NCI-H510A treated with DMSO at 0.1 percent for 48 hours (cell line): ENCODE measurements around the gene CAMK1G.

Experiments used
- DNase-seq: peaks from one replicate; lab custom pipeline; 2025; lab: John Stamatoyannopoulos, UW

Gene CAMK1G

GRCh38 chr1:209619696-209620486 is 36.4 kb downstream of the CAMK1G start:
- DNase-seq, result peak; percentile 35

GRCh38 chr1:209620487-209620884 is 37.0 kb downstream of the CAMK1G start:
- DNase-seq, result no peak

GRCh38 chr1:209621286-209621685 is 37.8 kb downstream of the CAMK1G start:
- DNase-seq, result no peak

GRCh38 chr1:209621741-209622655 is 38.5 kb downstream of the CAMK1G start:
- DNase-seq, result no peak

DNA sequence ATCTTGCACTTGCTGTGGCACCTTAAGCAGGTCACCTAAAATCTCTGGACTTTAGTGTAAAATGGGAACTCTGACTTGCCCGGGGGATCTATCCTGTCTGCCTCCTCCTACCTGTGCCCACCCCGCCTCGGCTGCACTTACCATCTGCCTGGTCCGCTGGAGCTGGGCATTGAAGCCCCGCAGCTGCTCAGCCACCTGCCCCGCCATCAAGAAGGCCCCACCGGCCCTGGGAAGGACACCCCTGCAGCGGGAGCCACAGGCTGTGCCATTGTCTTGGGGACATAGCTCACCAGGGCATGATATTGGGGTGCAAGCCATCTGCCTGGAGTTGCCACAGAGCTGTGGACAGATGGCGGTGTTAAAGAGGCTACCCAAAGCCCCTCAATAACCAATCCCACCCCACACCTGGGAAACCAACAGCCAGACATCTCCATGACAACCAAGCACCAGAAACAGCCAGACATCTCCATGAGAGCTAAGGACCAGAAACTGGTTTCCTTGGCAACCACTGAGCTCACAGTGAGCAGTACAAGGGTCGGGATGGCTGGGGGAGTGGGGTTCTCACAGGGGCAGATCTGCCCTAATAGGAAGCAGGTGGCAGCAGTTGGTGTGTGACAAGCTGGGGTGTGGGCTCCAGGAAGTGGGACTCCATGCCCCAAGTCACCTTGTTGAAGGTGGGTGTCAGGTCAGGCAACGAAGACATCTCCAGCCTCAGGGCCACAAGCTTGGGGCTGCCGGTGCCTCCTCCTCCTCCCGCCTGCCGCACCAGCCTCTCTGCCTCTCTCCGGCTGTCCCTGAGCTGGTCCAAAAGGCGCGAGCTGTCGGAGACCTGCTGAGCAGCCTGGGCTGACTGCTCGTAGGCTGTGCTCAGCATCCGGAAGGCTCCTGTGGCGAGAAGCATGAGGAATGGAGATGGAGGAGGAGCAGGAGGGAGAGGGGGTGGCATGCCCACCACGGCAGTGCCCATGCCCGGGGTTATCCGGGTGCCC is 39.6 kb downstream of the CAMK1G start:
- no peak for DNase-seq

GRCh38 chr1:209624558-209625549 is 41.3 kb downstream of the CAMK1G start:
- DNase-seq, result no peak

DNA sequence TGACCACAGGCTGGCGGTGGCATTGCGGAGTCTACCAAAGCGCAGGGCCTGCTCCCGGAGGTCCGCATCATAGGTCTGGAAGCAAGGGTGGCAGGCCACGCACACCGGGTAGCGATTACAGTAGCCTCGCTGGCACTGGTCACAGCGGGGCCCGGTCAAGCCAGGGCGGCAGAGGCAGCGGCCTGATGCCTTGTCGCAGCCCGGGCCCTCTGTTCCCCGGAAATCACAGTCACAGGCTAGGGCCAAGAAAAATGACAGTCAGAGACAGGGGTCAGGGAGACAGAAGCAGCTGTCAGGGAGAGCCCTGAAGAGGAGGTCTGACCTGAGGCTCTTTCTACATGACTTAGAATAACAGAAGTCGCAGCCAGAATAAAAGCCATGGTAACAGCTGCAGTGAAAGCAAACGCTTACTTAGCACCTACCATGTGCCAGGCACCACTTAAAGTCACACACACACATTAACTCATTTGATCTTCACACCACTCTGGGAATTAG is 42.3 kb downstream of the CAMK1G start:
- no peak for DNase-seq

DNA sequence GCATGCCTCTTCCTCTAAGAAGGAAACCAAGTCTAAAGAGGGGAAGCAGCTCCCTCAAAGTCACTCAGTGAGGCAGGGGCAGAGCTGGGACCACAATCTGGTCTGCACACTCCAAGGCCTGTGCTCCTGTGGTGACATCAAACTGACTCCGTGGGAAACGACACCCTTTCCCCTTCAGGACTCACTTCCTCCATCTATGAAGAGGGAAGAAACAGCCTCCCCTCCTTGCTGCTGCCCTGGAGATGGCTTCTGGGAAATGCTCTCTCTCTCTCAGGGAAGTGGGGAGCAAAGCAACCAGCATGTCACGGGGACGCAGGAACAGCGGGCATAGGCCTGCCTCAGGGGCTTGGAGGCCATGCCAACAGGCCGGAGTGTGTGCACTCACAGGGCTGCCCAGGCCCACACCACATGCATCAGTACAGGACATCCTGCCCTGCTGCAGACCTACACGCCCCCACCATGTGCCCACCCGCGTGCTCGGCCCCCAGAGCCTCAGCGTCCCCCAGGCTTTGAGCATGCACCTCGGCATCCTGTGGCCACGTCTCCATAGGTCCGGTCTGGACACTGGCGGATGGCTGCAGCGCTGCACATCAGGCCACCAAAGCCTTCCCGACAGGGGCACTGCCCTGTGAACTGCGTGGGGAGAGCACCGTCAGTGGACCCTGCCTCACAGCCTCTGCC is 43.0 kb downstream of the CAMK1G start:
- DNase-seq, result no peak

GRCh38 chr1:209627027-209627731 is 43.7 kb downstream of the CAMK1G start:
- DNase-seq, result no peak

GRCh38 chr1:209627732-209628196 is 44.2 kb downstream of the CAMK1G start:
- DNase-seq, result peak; percentile 60

DNA sequence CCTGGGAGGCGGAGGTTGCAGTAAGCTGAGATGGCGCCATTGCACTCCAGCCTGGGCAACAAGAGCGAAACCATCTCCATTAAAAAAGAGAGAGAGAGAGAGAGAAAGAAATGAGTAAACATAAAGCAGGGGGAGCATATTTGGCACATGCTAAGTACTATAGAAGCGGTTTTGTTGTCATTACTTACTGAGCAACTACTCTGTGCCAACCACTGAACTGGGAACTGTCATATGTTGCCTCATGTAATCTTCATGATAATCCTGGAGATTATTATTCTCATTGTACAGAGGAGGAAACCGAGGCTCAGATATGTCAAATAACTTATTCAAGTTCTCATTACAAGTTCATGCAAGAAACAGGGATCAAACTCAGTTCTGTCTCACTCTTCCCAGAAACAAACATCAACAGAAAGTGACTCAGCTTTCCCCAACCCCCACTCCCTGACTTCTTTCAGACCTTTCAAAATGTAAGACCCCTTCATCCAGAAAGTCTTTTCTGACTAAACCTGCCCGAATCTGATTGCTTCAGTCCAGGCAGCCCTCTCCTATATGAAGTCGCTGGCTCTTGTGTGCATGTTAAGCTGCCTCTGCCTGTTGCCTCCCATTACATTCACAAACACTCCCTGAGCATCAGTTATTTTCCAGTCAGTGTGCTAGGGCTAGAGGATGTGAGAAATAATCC is 45.2 kb downstream of the CAMK1G start:
- DNase-seq, result no peak

DNA sequence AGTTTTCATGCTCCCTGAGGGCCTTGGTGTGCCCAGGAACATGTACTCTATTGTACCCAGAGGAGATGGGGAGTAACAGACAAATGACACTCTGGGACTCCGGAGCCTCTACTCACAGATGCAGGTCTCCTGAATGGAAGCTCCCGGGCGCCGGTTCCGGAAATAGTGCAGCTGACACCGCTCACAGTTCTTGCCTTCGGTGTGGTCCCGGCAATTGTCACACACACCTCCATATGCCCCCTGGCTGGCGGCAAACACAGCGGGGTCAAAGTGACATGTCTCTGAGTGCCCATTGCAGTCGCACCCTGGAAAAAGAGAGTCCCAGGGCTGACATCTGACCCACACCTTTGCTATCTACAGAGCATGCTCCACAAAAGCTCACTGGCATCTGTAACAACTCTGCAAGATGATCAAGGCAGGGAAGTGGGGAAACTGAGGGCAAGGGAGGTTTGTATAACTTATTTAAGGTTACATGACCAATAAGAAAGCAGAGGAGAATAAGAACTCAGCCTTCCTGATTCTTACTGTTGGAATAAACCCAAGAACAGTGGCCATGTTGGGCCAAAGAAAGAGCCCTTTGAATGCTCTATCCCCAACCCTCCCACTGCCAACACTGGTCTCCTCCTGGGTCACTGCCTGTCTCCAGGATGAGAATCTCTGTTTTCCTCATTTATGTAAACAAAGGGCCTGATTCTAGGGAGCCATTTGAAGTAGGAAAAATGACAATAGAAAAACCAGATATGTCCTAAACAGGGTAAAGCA is 46.3 kb downstream of the CAMK1G start:
- DNase-seq, result no peak

GRCh38 chr1:209630383-209631225 is 47.1 kb downstream of the CAMK1G start:
- no peak for DNase-seq

DNA sequence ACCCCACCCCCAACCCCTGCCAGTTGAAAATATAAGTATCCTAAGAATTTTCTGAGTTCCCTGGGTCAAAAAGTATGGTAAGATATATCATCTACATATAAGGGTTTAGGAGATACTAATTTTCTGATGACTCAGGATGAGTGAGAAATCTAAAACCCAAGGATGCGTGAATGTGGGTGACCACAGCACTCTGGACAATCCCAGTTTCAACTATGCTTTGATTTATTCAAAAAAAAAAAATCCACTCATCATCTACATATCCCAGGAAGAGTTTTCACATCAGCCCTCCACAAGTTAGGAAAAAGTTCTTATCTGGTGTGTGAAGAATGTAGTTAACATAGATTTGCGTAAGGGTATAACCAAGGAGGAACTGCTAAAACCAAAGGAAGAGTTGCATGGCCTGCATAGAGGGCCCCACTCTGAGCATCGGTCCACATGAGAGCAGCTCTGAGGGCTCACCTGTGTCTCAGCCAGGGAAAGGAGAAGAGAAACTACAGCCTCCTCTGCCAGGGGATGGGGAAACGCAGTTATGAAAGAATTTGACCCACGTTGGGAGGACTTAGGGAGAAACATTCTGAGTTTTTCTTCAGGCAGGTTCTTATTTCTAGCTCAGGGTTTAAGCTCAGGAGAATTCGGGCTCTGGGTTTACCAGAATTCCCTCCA is 50.0 kb downstream of the CAMK1G start:
- DNase-seq, result no peak

DNA sequence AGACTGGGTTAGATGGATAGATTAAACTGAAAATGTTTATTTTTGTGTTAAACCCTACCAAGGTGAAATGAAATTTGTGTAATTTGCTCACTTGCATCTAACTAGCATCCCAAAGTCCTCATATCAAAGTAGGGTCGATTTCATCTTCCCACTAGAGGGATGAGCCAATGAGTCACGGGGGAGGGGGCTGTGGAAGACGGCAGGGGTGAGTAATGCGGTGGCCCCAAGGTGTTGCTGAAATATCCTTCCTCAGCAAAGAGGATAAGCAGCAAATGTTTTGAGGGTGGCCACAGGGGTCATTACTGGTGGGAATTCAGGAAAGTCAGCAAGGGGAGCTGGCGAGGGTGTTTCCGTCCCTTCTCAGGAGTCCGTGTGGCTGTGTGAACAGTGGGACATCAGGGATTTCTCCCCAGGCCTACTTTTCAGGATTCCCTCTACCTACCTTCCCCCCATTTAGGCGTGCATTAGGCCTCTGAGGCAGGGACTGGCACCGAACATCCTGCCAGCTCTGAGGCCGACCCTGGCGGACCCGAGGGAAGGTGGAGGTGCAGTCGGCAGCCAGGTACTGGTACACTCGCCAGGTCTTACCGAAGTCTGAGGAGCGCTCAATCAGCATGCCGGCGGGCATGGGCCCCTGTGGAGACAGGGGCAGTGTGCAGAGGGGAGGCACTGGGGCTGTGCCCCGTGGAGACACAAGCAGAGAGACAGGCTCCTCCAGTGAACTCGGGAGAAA is 50.7 kb downstream of the CAMK1G start:
- no peak for DNase-seq

DNA sequence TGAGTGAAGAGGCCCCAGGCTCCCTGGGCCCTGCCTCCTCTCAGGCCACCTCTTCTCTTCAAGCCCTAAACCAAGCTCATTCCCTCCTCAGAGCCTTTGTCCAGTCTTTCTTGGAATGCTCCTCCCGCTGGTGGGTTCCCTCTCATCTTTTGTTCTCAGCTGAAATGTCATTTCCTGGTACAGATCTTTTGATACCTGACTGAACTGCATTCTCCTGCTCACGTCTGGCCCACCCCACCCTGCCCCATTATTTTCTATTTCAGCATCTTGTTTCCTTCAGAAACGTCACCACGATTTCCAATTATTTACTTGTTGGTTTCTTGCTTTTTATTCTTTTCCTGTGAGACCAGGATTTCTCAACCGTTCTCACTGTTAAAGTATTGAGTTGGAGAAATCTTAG is 52.3 kb downstream of the CAMK1G start:
- DNase-seq, result no peak
